HFF-Myc (cell line): Measurements from ENCODE around the gene HOXD4.
A peak's percentile ranks its signal among the peaks of the same experiment; 100 is the strongest.

Experiments
- DNase-seq: peaks from one replicate; pipeline ENCODE4 v3.0.0-alpha.2; 2011; ENCODE audit warnings: low read depth; ENCODE audit errors: extremely low read depth
- H3K4me3 ChIP-seq: replicated peaks from 2 replicates; pipeline ENCODE4 v1.5.1; 2011; ENCODE audit warnings: low read depth, mild to moderate bottlenecking, control low read depth, low read length
- TF ChIP-seq, protein P1 (sequence below): IDR thresholded peaks from 2 replicates; pipeline ENCODE4 v1.5.1; 2012; ENCODE audit warnings: mild to moderate bottlenecking, low read depth, low read length, control low read depth; ENCODE audit errors: missing control alignments

HOXD4 gene

GRCh38 chr2:176137906-176138305 is 13.4 kb upstream of the HOXD4 start:
- no peak overlapping the region for H3K4me3 ChIP-seq
- TF ChIP-seq, protein P1, sequence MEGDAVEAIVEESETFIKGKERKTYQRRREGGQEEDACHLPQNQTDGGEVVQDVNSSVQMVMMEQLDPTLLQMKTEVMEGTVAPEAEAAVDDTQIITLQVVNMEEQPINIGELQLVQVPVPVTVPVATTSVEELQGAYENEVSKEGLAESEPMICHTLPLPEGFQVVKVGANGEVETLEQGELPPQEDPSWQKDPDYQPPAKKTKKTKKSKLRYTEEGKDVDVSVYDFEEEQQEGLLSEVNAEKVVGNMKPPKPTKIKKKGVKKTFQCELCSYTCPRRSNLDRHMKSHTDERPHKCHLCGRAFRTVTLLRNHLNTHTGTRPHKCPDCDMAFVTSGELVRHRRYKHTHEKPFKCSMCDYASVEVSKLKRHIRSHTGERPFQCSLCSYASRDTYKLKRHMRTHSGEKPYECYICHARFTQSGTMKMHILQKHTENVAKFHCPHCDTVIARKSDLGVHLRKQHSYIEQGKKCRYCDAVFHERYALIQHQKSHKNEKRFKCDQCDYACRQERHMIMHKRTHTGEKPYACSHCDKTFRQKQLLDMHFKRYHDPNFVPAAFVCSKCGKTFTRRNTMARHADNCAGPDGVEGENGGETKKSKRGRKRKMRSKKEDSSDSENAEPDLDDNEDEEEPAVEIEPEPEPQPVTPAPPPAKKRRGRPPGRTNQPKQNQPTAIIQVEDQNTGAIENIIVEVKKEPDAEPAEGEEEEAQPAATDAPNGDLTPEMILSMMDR = no peak
- no peak for DNase-seq

GRCh38 chr2:176138526-176138922 is 12.8 kb upstream of the HOXD4 start:
- H3K4me3 ChIP-seq = no peak overlapping the region
- no peak for DNase-seq
- TF ChIP-seq, protein P1 = no peak

- TF ChIP-seq, protein P1 = no peak
- no peak for DNase-seq
- H3K4me3 ChIP-seq = no peak overlapping the region
These were observed 12.3 kb upstream of the HOXD4 start for GRCh38 chr2:176138923-176139660.

GRCh38 chr2:176139661-176140512 is 11.5 kb upstream of the HOXD4 start:
- peak overlapping the region; percentile 30 for H3K4me3 ChIP-seq
- DNase-seq = no peak
- TF ChIP-seq, protein P1 = no peak

- TF ChIP-seq, protein P1 = peak; percentile 89
- DNase-seq = no peak
- peak overlapping the region; percentile 30 for H3K4me3 ChIP-seq
These were observed 10.6 kb upstream of the HOXD4 start for GRCh38 chr2:176140513-176141317.

DNA sequence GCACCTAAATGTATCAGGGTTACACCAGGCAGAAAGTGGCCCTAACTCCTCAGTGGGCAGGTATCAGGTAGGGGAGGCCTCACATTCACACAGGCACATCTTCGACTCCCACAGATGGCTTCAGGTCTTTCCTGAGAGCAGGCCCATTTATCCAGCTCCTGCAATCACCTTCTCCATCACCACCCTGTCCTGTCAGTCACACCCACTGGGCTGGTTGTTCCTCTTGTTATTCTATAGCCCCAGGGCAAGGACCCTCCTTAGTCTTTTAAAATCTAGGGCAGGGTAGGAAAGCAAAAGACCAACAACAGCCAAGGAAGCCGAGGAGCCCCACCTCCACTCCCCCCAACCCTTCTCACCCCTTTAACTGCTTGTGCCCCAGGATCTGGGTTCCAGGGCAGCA is 9.1 kb upstream of the HOXD4 start:
- no peak for DNase-seq
- TF ChIP-seq, protein P1 = no peak
- H3K4me3 ChIP-seq = no peak overlapping the region
